ENCODE data around the gene PCDHGC4.

PCDHGC4 gene

GRCh38 chr5:141484641-141485311, at the start of gene PCDHGC4:
Gene PCDHGC4 (plus strand): TSS chr5:141485030. CDS start chr5:141485174, 144 bp downstream.
- DNase-seq (ENCODE audit: low spot score): peak; percentile 95

GRCh38 chr5:141437221-141437620, 47.6 kb upstream of the PCDHGC4 start:
- no peak for DNase-seq (ENCODE audit: low spot score)

- no peak for DNase-seq (ENCODE audit: low spot score)
These were observed 45.3 kb upstream of the PCDHGC4 start for GRCh38 chr5:141439411-141440141.

GRCh38 chr5:141440341-141440740, 44.5 kb upstream of the PCDHGC4 start:
- DNase-seq (ENCODE audit: low spot score): no peak

- no peak for DNase-seq (ENCODE audit: low spot score)
These were observed 43.2 kb upstream of the PCDHGC4 start for GRCh38 chr5:141441571-141442170.

- no peak for DNase-seq (ENCODE audit: low spot score)
These were observed 19.5 kb upstream of the PCDHGC4 start for GRCh38 chr5:141465351-141465750.

- peak; percentile 93 for DNase-seq (ENCODE audit: low spot score)
These were observed 9.2 kb upstream of the PCDHGC4 start, which contains the start of gene PCDHGC3 for GRCh38 chr5:141475625-141476131. Gene PCDHGC3 (plus strand): TSS chr5:141475966. CDS start chr5:141476117, 151 bp downstream.

- peak; percentile 38 for DNase-seq (ENCODE audit: low spot score)
These were observed 8.5 kb upstream of the PCDHGC4 start for GRCh38 chr5:141476132-141476911.

GRCh38 chr5:141477044-141477575, 7.7 kb upstream of the PCDHGC4 start:
- DNase-seq (ENCODE audit: low spot score): no peak

GRCh38 chr5:141477815-141478214, 7.0 kb upstream of the PCDHGC4 start:
- DNase-seq (ENCODE audit: low spot score): no peak

- DNase-seq (ENCODE audit: low spot score): peak; percentile 40
These were observed 6.4 kb upstream of the PCDHGC4 start for GRCh38 chr5:141478321-141478945.

GRCh38 chr5:141479776-141480175, 5.1 kb upstream of the PCDHGC4 start:
- no peak for DNase-seq (ENCODE audit: low spot score)

GRCh38 chr5:141483902-141484301, 928 bp upstream of the PCDHGC4 start:
- DNase-seq (ENCODE audit: low spot score): peak; percentile 35

GRCh38 chr5:141484310-141484640, 555 bp upstream of the PCDHGC4 start:
- no peak for DNase-seq (ENCODE audit: low spot score)

GRCh38 chr5:141485321-141486055, 658 bp downstream of the PCDHGC4 start:
- no peak for DNase-seq (ENCODE audit: low spot score)

GRCh38 chr5:141486091-141486490, 1.3 kb downstream of the PCDHGC4 start:
- no peak for DNase-seq (ENCODE audit: low spot score)

GRCh38 chr5:141487131-141487530, 2.3 kb downstream of the PCDHGC4 start:
- DNase-seq (ENCODE audit: low spot score): no peak

GRCh38 chr5:141488591-141489561, 4.0 kb downstream of the PCDHGC4 start, which contains the start of gene PCDHGC5:
Gene PCDHGC5 (plus strand): TSS chr5:141489081. CDS start chr5:141489241, 160 bp downstream.
- DNase-seq (ENCODE audit: low spot score): peak; percentile 29

- no peak for DNase-seq (ENCODE audit: low spot score)
These were observed 5.0 kb downstream of the PCDHGC4 start for GRCh38 chr5:141489841-141490240.
